SU-DHL-6 (cell line): Measurements from ENCODE around the gene DEPDC1B.

Experiments used
- H2AFZ ChIP-seq: fragments of 200-600 bp; sonication (generic); 2 replicates; pipeline ENCODE4 v1.6.1; 2014; ENCODE audit warnings: low read depth, mild to moderate bottlenecking, moderate library complexity, mixed read lengths, antibody characterized with exemption, low read length; ENCODE audit not compliant: severe bottlenecking
- H3F3A ChIP-seq: fragments of 200-600 bp; shearing (Covaris generic); 2 replicates; pipeline ENCODE4 v1.6.0; 2016; ENCODE audit warnings: antibody characterized with exemption, mild to moderate bottlenecking; ENCODE audit not compliant: insufficient read depth
- H3K27ac ChIP-seq: fragments of 200-600 bp; sonication (generic); 2 replicates; pipeline ENCODE4 v1.5.1; 2016; ENCODE audit warnings: low read depth, mild to moderate bottlenecking, low read length, moderate library complexity, mixed read lengths
- H3K27me3 ChIP-seq: fragments of 200-600 bp; sonication (generic), shearing (Covaris generic); 2 replicates; pipeline ENCODE4 v1.6.0; 2014; ENCODE audit warnings: mild to moderate bottlenecking, low read length
- H3K36me3 ChIP-seq: fragments of 200-600 bp; sonication (generic); 2 replicates; pipeline ENCODE4 v1.6.1; 2014; ENCODE audit warnings: mild to moderate bottlenecking, low read length, mixed read lengths
- H3K4me2 ChIP-seq: fragments of 300-600, 200-600 bp; shearing (Covaris generic), sonication (generic); 2 replicates; pipeline ENCODE4 v1.6.0; 2014; ENCODE audit warnings: low read length, low read depth, mild to moderate bottlenecking; ENCODE audit not compliant: poor library complexity, severe bottlenecking
- H3K4me3 ChIP-seq: fragments of 200-600 bp; sonication (generic); 2 replicates; pipeline ENCODE4 v1.5.1; 2014; ENCODE audit warnings: antibody characterized with exemption, low read length, mild to moderate bottlenecking, mixed read lengths; ENCODE audit not compliant: insufficient read depth, poor library complexity, severe bottlenecking
- H3K79me2 ChIP-seq: fragments of 200-600 bp; sonication (generic); 2 replicates; pipeline ENCODE4 v1.6.1; 2014; ENCODE audit warnings: mild to moderate bottlenecking, low read length, moderate library complexity; ENCODE audit not compliant: insufficient read depth
- H3K9ac ChIP-seq: fragments of 200-600 bp; sonication (generic); 2 replicates; pipeline ENCODE4 v1.7.0; 2014; ENCODE audit warnings: mild to moderate bottlenecking, low read length
- H3K9me2 ChIP-seq: fragments of 200-600 bp; sonication (generic); replicated peaks from 2 replicates; pipeline ENCODE4 v1.6.1; 2014; ENCODE audit warnings: low read length; ENCODE audit not compliant: insufficient read depth
- H3K9me3 ChIP-seq: fragments of 200-600 bp; sonication (generic); 2 replicates; pipeline ENCODE4 v1.6.1; 2014; ENCODE audit warnings: low read length, mixed read lengths; ENCODE audit not compliant: insufficient read depth
- H4K20me1 ChIP-seq: fragments of 200-600 bp; sonication (generic); 2 replicates; pipeline ENCODE4 v1.6.1; 2014; ENCODE audit warnings: low read depth, mild to moderate bottlenecking, antibody characterized with exemption, low read length, moderate library complexity, mixed read lengths
- CTCF ChIP-seq: fragments of 200-600 bp; sonication (generic); IDR thresholded peaks from one replicate; pipeline ENCODE4 v1.5.1; 2017; ENCODE audit warnings: antibody characterized with exemption, mild to moderate bottlenecking, low read length, moderate library complexity; ENCODE audit not compliant: insufficient read depth, poor library complexity, severe bottlenecking
- EZH2phosphoT487 ChIP-seq: fragments of 200-600 bp; sonication (generic), shearing (Covaris generic); conservative IDR thresholded peaks from 2 replicates; pipeline ENCODE4 v1.6.1; 2018; ENCODE audit warnings: mild to moderate bottlenecking, antibody characterized with exemption, low read length, moderate library complexity, mixed read lengths

DEPDC1B gene

GRCh38 chr5:60613826-60614225, 86.1 kb downstream of the DEPDC1B start:
- no peaks in the 10 kb centered on the region for H3K36me3 ChIP-seq
- H3K79me2 ChIP-seq: no peaks in the 10 kb centered on the region
- H3K9me2 ChIP-seq: no peaks in the 10 kb centered on the region
- no peak overlapping the region for H3K4me2 ChIP-seq
- no peak overlapping the region for H3K4me3 ChIP-seq
- no peak overlapping the region for H2AFZ ChIP-seq
- H4K20me1 ChIP-seq: no peaks in the 10 kb centered on the region
- no peaks in the 10 kb centered on the region for H3K9me3 ChIP-seq
- TF ChIP-seq CTCF (no peak), EZH2phosphoT487 (no peak)
- no peak overlapping the region for H3K27ac ChIP-seq
- H3F3A ChIP-seq: no peaks in the 10 kb centered on the region
- H3K27me3 ChIP-seq: no peaks in the 10 kb centered on the region
- no peak overlapping the region for H3K9ac ChIP-seq

- Histone ChIP-seq H3K9me3 (no peaks in the 10 kb centered on the region), H3K27me3 (no peaks in the 10 kb centered on the region), H3K79me2 (no peaks in the 10 kb centered on the region), H2AFZ (no peak overlapping the region), H4K20me1 (no peaks in the 10 kb centered on the region), H3K36me3 (no peaks in the 10 kb centered on the region), H3K27ac (no peak overlapping the region), H3F3A (no peaks in the 10 kb centered on the region), H3K4me2 (no peak overlapping the region), H3K9ac (no peak overlapping the region), H3K9me2 (no peaks in the 10 kb centered on the region), H3K4me3 (no peak overlapping the region)
- TF ChIP-seq CTCF (no peak), EZH2phosphoT487 (no peak)
Observed at GRCh38 chr5:60611099-60611740, 88.7 kb downstream of the DEPDC1B start.

DNA sequence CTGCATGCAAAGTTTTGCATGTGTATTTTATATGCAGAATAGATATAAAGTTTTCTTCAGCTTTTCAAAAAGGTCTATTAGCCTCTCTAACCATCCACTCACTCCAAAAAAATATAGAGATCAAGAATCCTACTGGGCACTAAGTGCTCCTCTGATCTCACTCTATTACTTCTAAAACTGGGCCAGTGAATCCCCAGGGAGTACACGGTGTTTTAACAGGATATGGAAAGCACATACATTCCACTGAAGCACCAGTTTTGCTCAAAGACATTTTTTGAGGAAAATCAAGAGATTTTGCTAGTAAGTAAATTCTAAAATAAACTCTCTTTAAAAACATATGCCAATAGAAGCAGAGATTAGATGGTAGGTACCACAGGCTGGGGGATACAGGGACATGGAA, 95.2 kb downstream of the DEPDC1B start:
- no peaks in the 10 kb centered on the region for H3K9me3 ChIP-seq
- no peaks in the 10 kb centered on the region for H3K27me3 ChIP-seq
- no peaks in the 10 kb centered on the region for H3K9me2 ChIP-seq
- no peak overlapping the region for H2AFZ ChIP-seq
- H3K79me2 ChIP-seq: no peaks in the 10 kb centered on the region
- H3K36me3 ChIP-seq: no peaks in the 10 kb centered on the region; the same call in 1 of the 2 replicates
- H3K27ac ChIP-seq: no peak overlapping the region
- no peak overlapping the region for H3K9ac ChIP-seq
- TF ChIP-seq EZH2phosphoT487 (no peak), CTCF (no peak)
- no peaks in the 10 kb centered on the region for H3F3A ChIP-seq
- no peaks in the 10 kb centered on the region for H4K20me1 ChIP-seq
- no peak overlapping the region for H3K4me2 ChIP-seq
- H3K4me3 ChIP-seq: no peak overlapping the region
